Kasumi-1 (cell line): Measurements from ENCODE around the gene ALPK3.

Source experiments
- DNase-seq, 2 experiments: peaks; one replicate each; lab custom pipeline; 2025; lab: John Stamatoyannopoulos, UW

The ALPK3 gene

GRCh38 chr15:84824260-84825007 lies 7.3 kb downstream of the ALPK3 start:
- no peak for DNase-seq

GRCh38 chr15:84826369-84826823 lies 9.2 kb downstream of the ALPK3 start:
- no peak for DNase-seq

GRCh38 chr15:84827246-84827645 lies 10.1 kb downstream of the ALPK3 start:
- DNase-seq, result no peak

- no peak for DNase-seq
These were observed 11.1 kb downstream of the ALPK3 start for GRCh38 chr15:84828086-84828908.

DNA sequence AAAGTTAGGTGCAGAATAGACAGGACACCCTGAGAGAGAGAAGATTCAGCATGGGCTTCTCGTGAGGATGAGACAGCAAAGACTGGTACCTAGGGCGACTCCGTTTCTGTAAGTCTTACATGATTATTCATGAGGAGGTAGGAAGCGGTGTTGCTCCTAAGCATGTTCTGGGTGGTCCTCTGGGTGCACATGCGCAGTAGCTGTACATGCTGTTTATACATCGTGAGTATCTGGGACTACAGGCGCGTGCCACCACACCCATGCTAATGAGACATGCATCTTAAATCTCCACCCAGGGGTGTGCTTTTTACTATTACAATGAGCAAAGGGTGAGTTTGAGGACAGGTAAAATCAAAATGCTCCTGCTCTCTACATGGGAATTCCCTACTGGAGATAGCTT lies 12.3 kb downstream of the ALPK3 start:
- no peak for DNase-seq

DNA sequence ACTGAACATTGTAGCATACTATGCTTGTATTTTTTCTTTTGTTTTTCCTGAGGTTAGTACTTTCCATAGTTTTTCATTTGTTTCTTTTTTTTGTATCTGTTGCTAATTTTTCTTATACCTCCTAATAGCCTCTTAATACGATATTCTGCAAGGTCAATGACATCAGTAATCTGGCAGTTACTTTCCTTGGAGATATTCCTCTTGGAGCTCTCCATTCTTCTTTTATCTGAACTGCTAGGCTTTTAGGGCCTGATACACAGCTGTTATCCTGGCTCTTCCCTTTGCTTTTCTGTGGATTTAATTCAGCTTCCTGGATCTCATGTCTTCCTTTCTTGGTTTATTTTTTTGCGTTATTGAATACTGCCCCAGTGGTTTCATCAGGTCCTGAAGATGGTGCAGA lies 12.9 kb downstream of the ALPK3 start:
- no peak for DNase-seq

DNA sequence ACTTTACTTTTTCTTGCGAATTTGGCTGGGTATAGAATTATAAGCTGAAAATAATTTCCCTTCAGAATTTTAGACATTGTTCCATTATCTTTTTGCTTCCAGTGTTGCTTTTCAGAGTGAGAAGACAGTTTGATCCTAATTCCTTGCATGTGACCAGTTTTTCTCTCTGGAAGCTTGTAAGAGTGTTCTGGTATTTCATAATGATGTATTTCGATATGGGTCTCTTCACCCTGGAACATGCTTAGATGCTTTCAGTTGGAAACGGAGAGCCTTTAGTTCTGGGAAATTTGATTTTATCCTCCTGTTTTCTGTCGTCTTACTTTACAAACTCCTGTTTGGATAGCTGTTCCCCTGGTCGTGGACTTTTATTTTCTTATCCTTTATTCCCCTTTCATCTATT lies 13.9 kb downstream of the ALPK3 start:
- no peak for DNase-seq

DNA sequence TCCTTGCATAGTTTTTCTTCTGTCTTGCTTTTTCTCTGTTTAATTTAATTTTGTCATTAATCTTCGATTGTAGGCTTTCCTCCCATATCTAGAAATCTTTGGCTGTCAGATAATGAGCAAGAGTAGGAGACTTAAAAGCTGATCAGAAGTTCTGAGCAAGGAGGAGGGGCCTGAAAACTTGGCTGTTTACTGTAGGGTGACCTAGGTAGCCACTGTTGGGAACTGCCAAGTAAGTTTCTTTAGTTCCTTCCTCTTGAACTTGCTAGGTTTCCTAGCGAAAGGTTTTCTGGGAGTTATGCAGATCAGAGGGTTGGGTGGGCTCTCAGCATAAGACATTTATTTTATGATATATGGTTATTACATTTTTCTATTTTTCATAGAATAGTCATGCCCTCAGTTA lies 14.5 kb downstream of the ALPK3 start:
- DNase-seq, result no peak

DNA sequence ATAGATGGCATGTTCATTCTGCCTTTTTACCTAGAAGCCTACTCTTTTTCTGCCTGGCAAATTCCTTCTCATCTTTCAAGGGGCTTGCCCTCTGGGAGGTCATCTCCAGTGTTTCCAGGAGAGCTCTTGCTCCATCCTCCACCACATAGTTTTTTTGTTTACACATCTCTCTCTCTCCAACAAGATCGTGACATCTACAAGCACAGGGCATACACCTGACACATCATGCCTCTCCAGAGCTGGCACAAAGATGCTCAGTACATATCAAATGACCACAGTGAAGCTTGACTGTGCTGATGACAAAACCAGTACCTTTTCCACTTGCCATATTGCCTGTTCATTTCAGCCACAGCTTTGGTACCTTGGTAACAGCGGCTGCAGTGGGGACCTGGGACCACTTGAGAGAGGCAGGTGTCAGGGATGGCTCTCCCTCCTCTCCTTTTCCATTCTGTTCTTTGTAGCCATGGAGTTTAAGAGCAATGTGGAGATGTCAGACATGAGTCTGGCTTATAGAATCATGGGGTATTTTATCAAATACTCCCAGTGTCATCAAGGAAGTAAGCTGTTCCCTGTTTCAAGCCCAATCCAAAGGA lies 15.4 kb downstream of the ALPK3 start:
- DNase-seq, result no peak

DNA sequence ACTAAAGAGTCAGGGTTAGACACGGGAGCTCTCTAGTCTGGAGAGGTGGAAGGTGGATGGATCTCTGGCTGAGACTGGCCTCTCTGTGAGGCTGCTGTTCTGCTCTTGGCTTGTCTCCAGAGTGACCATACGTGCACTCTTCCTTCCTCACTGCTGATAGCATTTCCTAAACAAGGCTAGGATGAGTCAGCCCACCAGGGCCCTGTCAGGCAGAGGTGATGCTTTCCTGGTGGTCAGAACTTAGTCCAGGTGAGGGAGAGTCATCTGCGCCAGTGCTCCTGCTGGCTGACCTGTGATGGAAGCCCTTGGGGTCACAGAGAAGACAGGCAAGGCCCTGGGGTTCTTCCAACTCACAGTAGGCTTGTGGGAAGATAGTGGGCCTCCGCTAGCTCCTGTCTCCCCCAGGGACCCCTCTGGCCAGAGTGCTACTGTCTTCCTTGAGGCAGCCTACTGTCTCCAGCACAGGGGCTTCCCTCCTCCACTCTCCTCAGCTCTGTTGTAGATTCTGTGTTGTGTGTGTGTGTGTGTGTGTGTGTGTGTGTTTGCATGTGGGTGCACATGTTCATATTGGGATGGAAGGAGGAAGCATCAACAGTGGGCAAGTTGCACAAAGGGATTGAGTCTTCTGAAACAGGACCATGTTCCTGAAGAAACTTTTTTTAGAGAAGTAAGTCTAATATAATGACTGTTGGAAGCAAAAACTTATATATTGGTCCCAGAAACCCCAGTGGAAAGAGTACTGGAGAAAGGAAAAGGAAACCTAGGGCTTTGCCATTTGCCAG lies 16.5 kb downstream of the ALPK3 start:
- no peak for DNase-seq

DNA sequence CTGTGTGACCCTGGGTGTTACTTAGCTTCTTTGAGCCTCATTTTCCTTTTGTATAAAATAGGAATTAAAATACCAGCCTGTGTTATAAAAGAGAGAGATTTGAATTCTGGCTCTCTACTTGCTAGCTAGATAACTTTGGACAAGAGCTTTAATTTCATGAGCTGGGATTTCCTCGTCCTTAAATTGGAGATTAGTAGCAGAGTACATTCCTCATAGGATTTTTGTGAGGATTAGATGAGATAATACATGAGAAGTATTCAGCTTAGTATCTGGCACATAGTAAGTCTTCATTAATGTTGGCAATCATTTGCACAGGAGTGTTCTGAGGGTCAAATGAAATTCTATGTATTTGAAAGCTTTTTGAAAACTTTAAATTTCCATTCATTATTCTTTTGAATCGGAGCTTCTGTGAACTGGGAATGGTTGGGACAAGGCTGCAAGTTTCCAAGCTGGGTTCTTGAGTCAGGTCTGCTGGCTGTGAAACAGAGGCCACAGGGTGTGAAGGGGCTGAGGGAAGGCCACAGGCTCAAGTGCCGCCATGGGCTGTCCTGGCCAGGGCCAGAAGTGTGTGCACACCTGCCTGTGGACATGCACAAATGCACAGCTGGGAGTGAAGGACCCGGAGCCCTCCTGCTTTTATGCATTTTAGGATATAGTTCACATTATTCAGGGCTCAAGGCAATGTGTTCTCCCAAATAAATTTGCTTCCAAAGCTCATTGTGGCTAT lies 17.2 kb downstream of the ALPK3 start:
- no peak for DNase-seq

DNA sequence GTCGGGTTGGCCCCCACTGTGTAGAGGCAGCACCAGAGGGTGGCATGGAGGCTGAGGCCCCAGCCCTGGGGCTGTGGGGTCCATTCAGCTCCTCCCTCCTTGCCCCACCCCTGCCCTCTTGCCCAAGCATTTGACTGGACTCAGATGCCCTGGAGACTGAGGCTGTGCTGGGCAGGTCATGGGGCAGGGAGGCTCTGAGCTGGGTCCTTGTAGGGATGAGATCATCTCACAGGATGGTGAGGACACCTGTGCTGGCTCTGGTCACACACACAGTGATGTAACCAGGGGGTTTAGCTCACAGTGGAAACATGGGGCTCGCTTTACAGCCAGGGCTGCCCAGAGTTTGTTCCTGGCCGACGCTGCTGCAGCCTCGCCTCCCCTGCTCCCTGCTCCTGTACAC lies 17.8 kb downstream of the ALPK3 start:
- DNase-seq, result no peak

DNA sequence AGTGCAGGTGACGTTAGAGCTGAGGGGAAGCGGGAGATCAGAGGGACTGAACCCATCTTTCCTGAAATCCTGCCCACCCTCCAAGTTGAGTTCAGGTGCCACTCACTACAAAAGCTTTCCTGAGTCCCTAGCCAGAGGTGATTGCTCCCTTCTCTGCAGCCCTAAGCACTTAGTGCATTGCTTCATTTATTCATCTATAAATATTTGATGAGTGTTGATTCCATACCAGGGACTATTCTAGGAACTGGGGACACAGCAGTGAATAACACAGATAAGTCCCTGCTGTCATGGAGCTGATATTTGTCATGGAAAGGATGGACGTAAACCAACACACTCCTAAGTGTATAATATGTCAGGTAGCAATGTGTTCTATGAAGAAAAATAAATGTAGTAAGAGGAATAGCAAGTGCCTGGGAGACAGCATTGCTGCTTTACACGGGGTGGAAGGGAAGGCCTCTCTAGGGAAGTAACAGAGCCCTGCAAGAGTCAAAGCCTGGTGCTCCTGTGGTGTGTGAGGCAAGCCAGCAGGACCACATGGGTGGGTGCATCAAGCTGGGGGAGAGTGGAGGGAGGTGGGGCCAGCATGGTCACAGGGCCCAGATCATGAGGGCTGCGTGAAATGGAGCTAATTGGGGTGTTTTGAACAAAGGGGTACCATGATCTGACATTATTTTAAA lies 18.6 kb downstream of the ALPK3 start:
- DNase-seq, result no peak

GRCh38 chr15:84836844-84837243 lies 19.7 kb downstream of the ALPK3 start:
- no peak for DNase-seq

DNA sequence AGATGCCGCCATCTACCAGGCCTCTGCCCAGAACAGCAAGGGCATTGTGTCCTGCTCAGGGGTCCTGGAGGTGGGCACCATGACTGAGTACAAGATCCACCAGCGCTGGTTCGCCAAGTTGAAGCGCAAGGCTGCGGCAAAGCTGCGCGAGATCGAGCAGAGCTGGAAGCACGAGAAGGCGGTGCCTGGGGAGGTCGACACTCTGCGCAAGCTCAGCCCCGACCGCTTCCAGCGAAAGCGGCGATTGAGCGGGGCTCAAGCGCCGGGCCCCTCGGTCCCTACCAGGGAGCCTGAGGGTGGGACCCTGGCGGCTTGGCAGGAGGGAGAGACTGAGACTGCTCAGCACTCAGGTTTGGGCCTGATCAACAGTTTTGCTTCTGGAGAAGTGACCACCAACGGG lies 22.6 kb downstream of the ALPK3 start:
- no peak for DNase-seq

- no peak for DNase-seq
These were observed 23.1 kb downstream of the ALPK3 start for GRCh38 chr15:84840255-84840654.

- DNase-seq, result no peak
These were observed 23.7 kb downstream of the ALPK3 start for GRCh38 chr15:84840741-84841429.

- DNase-seq, result no peak
These were observed 25.6 kb downstream of the ALPK3 start for GRCh38 chr15:84842781-84843180.

GRCh38 chr15:84844964-84845363 lies 27.8 kb downstream of the ALPK3 start:
- DNase-seq, result no peak

GRCh38 chr15:84845631-84846030 lies 28.5 kb downstream of the ALPK3 start:
- peak; percentile 47 to 55 for DNase-seq
